Measurements from ENCODE around the gene OTUB2.
A peak's percentile ranks its signal among the peaks of the same experiment; 100 is the strongest.
"Not testable (repeated sequence)": the region's sequence is repeated elsewhere in the genome, so short reads cannot be mapped to it uniquely, and the experiment has no call there.

OTUB2 gene

GRCh38 chr14:94058128-94058673 lies 32.1 kb downstream of the OTUB2 start:
- no peak for DNase-seq (ENCODE audit: low spot score)

GRCh38 chr14:94058674-94059138 lies 32.6 kb downstream of the OTUB2 start:
- no peak for DNase-seq (ENCODE audit: low spot score)

- no peak for DNase-seq (ENCODE audit: low spot score)
These were observed 33.9 kb downstream of the OTUB2 start for GRCh38 chr14:94059998-94060397.

- no peak for DNase-seq (ENCODE audit: low spot score)
These were observed 36.3 kb downstream of the OTUB2 start for GRCh38 chr14:94062344-94062940.

- DNase-seq (ENCODE audit: low spot score) = peak; percentile 22
These were observed 40.0 kb downstream of the OTUB2 start for GRCh38 chr14:94066089-94066676.

GRCh38 chr14:94072076-94072475 lies 45.9 kb downstream of the OTUB2 start:
- DNase-seq (ENCODE audit: low spot score) = not testable (repeated sequence)

GRCh38 chr14:94074534-94074933 lies 48.4 kb downstream of the OTUB2 start:
- DNase-seq (ENCODE audit: low spot score) = no peak

- no peak for DNase-seq (ENCODE audit: low spot score)
These were observed 48.9 kb downstream of the OTUB2 start for GRCh38 chr14:94075008-94075407.

- no peak for DNase-seq (ENCODE audit: low spot score)
These were observed 51.1 kb downstream of the OTUB2 start for GRCh38 chr14:94077111-94077821.

GRCh38 chr14:94077823-94078222 lies 51.7 kb downstream of the OTUB2 start:
- DNase-seq (ENCODE audit: low spot score) = no peak

GRCh38 chr14:94079891-94080620 lies 53.9 kb downstream of the OTUB2 start:
- DNase-seq (ENCODE audit: low spot score) = peak; percentile 41

GRCh38 chr14:94080621-94081385 lies 54.7 kb downstream of the OTUB2 start, which contains the start of the genes DDX24 and IFI27L1:
Gene DDX24, minus strand, starts transcription at chr14:94081202. Its CDS starts 1,460 bp downstream, at chr14:94079742.
Gene IFI27L1, plus strand, starts transcription at chr14:94081310. Its CDS starts 15,628 bp downstream, at chr14:94096938.
- peak; percentile 96 for DNase-seq (ENCODE audit: low spot score)

- peak; percentile 41 for DNase-seq (ENCODE audit: low spot score)
These were observed 55.3 kb downstream of the OTUB2 start for GRCh38 chr14:94081386-94081820.

- no peak for DNase-seq (ENCODE audit: low spot score)
These were observed 61.8 kb downstream of the OTUB2 start for GRCh38 chr14:94087891-94088290.

- no peak for DNase-seq (ENCODE audit: low spot score)
These were observed 62.4 kb downstream of the OTUB2 start for GRCh38 chr14:94088516-94088915.

GRCh38 chr14:94089479-94089878 lies 63.3 kb downstream of the OTUB2 start:
- DNase-seq (ENCODE audit: low spot score) = no peak

GRCh38 chr14:94093418-94093817 lies 67.3 kb downstream of the OTUB2 start:
- DNase-seq (ENCODE audit: low spot score) = no peak

GRCh38 chr14:94097091-94097490 lies 71.0 kb downstream of the OTUB2 start:
- no peak for DNase-seq (ENCODE audit: low spot score)

Data from SW480 (cell line).